DMS79 (cell line): Measurements from ENCODE around the gene RDH16.
"Not testable (repeated sequence)": the region's sequence is repeated elsewhere in the genome, so short reads cannot be mapped to it uniquely, and the experiment has no call there.

Experiments
- DNase-seq: peaks from one replicate; lab custom pipeline; 2025; lab: John Stamatoyannopoulos, UW

RDH16 gene

GRCh38 chr12:56954057-56954957 is 3.1 kb downstream of the RDH16 start:
- DNase-seq = no peak

GRCh38 chr12:56953314-56953713 is 4.1 kb downstream of the RDH16 start:
- no peak for DNase-seq

- DNase-seq = no peak
These were observed 5.6 kb downstream of the RDH16 start for GRCh38 chr12:56951582-56952339.

GRCh38 chr12:56948881-56949280 is 8.5 kb downstream of the RDH16 start:
- DNase-seq = no peak

GRCh38 chr12:56948457-56948777 is 9.0 kb downstream of the RDH16 start:
- no peak for DNase-seq

GRCh38 chr12:56947633-56948456 is 9.6 kb downstream of the RDH16 start:
- DNase-seq = no peak

GRCh38 chr12:56943878-56944277 is 13.5 kb downstream of the RDH16 start:
- no peak for DNase-seq

- not testable (repeated sequence) for DNase-seq
These were observed 14.0 kb downstream of the RDH16 start for GRCh38 chr12:56943374-56943773.

GRCh38 chr12:56941299-56942017 is 15.9 kb downstream of the RDH16 start:
- no peak for DNase-seq

GRCh38 chr12:56940942-56941298 is 16.5 kb downstream of the RDH16 start:
- DNase-seq = not testable (repeated sequence)

GRCh38 chr12:56935752-56936151 is 21.7 kb downstream of the RDH16 start:
- DNase-seq = no peak

- DNase-seq = no peak
These were observed 22.3 kb downstream of the RDH16 start for GRCh38 chr12:56935157-56935556.

- DNase-seq = no peak
These were observed 23.4 kb downstream of the RDH16 start, which contains the start of gene SDR9C7 for GRCh38 chr12:56933826-56934625. Gene SDR9C7, minus strand, starts transcription at chr12:56934408. Its CDS starts 147 bp downstream, at chr12:56934261.

- no peak for DNase-seq
These were observed 24.5 kb downstream of the RDH16 start for GRCh38 chr12:56932867-56933266.

GRCh38 chr12:56932146-56932545 is 25.3 kb downstream of the RDH16 start:
- DNase-seq = no peak

GRCh38 chr12:56931474-56931978 is 25.9 kb downstream of the RDH16 start:
- DNase-seq = no peak

GRCh38 chr12:56930241-56930640 is 27.2 kb downstream of the RDH16 start:
- DNase-seq = no peak

GRCh38 chr12:56929780-56930179 is 27.6 kb downstream of the RDH16 start:
- no peak for DNase-seq

- no peak for DNase-seq
These were observed 29.1 kb downstream of the RDH16 start for GRCh38 chr12:56928262-56928661.

GRCh38 chr12:56927281-56927680 is 30.1 kb downstream of the RDH16 start:
- DNase-seq = no peak

GRCh38 chr12:56922031-56922430 is 35.4 kb downstream of the RDH16 start:
- DNase-seq = no peak
